Effector memory CD8-positive, alpha-beta T cell (primary cell): ENCODE measurements around the gene AR.

Experiments used
- ATAC-seq: fragments of 150-1000 bp; cut with Tn5 transposase; replicated peaks from 2 replicates; pipeline ENCODE4 v1.10.0; 2021; ENCODE audit warnings: mild to moderate bottlenecking, moderate library complexity
- DNase-seq, 3 experiments: peaks; one replicate each; pipeline ENCODE4 v3.0.0; 2021
- H3K27ac Mint-ChIP-seq, 2 donors: one replicate each; pipeline ENCODE4 v1.8.0; 2022; ENCODE audit warnings: mild to moderate bottlenecking in 2 of 2, mixed read lengths in 2 of 2, moderate library complexity in 2 of 2
- H3K27me3 Mint-ChIP-seq, 2 donors: one replicate each; pipeline ENCODE4 v1.8.0; 2022; ENCODE audit warnings: mixed read lengths in 2 of 2
- H3K36me3 Mint-ChIP-seq: one replicate; pipeline ENCODE4 v1.8.0; 2022; ENCODE audit warnings: mild to moderate bottlenecking, moderate library complexity, mixed read lengths; ENCODE audit not compliant: insufficient read depth
- H3K4me1 Mint-ChIP-seq, 2 donors: one replicate each; pipeline ENCODE4 v1.8.0; 2022; ENCODE audit warnings: low read depth in 2 of 2, mixed read lengths in 2 of 2
- H3K4me3 Mint-ChIP-seq, 2 donors: one replicate each; pipeline ENCODE4 v1.8.0; 2022; ENCODE audit warnings: mild to moderate bottlenecking in 2 of 2, mixed read lengths in 2 of 2, moderate library complexity in 2 of 2
- H3K9me3 Mint-ChIP-seq, 2 donors: one replicate each; pipeline ENCODE4 v1.8.0; 2022; ENCODE audit warnings: mixed read lengths in 2 of 2

The AR gene

GRCh38 chrX:67692246-67692645, 148.4 kb downstream of the AR start:
- DNase-seq (no peak), ATAC-seq (no peak)
- no peaks in the 10 kb centered on the region for H3K9me3 Mint-ChIP-seq
- H3K27ac Mint-ChIP-seq, result no peak overlapping the region
- H3K27me3 Mint-ChIP-seq, result no peaks in the 10 kb centered on the region
- no peak overlapping the region for H3K4me3 Mint-ChIP-seq
- H3K4me1 Mint-ChIP-seq, result no peaks in the 10 kb centered on the region
- no peaks in the 10 kb centered on the region for H3K36me3 Mint-ChIP-seq

GRCh38 chrX:67693928-67694327, 150.1 kb downstream of the AR start:
- Mint-ChIP-seq H3K9me3 (no peaks in the 10 kb centered on the region), H3K4me1 (no peaks in the 10 kb centered on the region), H3K36me3 (no peaks in the 10 kb centered on the region), H3K4me3 (no peak overlapping the region), H3K27ac (no peak overlapping the region), H3K27me3 (no peaks in the 10 kb centered on the region)
- no peak for ATAC-seq
- DNase-seq, result no peak

GRCh38 chrX:67697452-67697851, 153.6 kb downstream of the AR start:
- Mint-ChIP-seq H3K4me3 (no peak overlapping the region), H3K4me1 (no peaks in the 10 kb centered on the region), H3K27ac (no peak overlapping the region), H3K9me3 (peaks cover 1 to 5% of the 10 kb centered on the region in 2 donors), H3K36me3 (no peaks in the 10 kb centered on the region), H3K27me3 (no peaks in the 10 kb centered on the region)
- no peak for ATAC-seq
- DNase-seq, result no peak

GRCh38 chrX:67700602-67701001, 156.8 kb downstream of the AR start:
- Mint-ChIP-seq H3K9me3 (peaks cover 1 to 5% of the 10 kb centered on the region in 2 donors), H3K36me3 (no peaks in the 10 kb centered on the region), H3K27me3 (no peaks in the 10 kb centered on the region), H3K4me3 (no peak overlapping the region), H3K27ac (no peak overlapping the region), H3K4me1 (no peaks in the 10 kb centered on the region)
- DNase-seq, result no peak
- no peak for ATAC-seq

GRCh38 chrX:67714004-67714403, 170.2 kb downstream of the AR start:
- H3K36me3 Mint-ChIP-seq, result no peaks in the 10 kb centered on the region
- ATAC-seq, result no peak
- peaks cover 0 to 8% of the 10 kb centered on the region in 2 donors for H3K9me3 Mint-ChIP-seq
- H3K27me3 Mint-ChIP-seq, result no peaks in the 10 kb centered on the region
- DNase-seq, result no peak
- H3K4me1 Mint-ChIP-seq, result no peaks in the 10 kb centered on the region
- no peak overlapping the region for H3K27ac Mint-ChIP-seq
- no peak overlapping the region for H3K4me3 Mint-ChIP-seq

- H3K4me3 Mint-ChIP-seq, result no peak overlapping the region
- ATAC-seq (no peak), DNase-seq (no peak)
- H3K36me3 Mint-ChIP-seq, result no peaks in the 10 kb centered on the region
- H3K27me3 Mint-ChIP-seq, result no peaks in the 10 kb centered on the region
- peaks cover 0 to 8% of the 10 kb centered on the region in 2 donors for H3K9me3 Mint-ChIP-seq
- H3K27ac Mint-ChIP-seq, result no peak overlapping the region
- no peaks in the 10 kb centered on the region for H3K4me1 Mint-ChIP-seq
These were observed 173.8 kb downstream of the AR start for GRCh38 chrX:67717571-67717970.

- peaks cover 0 to 8% of the 10 kb centered on the region in 2 donors for H3K9me3 Mint-ChIP-seq
- H3K36me3 Mint-ChIP-seq, result no peaks in the 10 kb centered on the region
- H3K27ac Mint-ChIP-seq, result no peak overlapping the region
- ATAC-seq, result no peak
- DNase-seq, result no peak
- no peaks in the 10 kb centered on the region for H3K27me3 Mint-ChIP-seq
- H3K4me3 Mint-ChIP-seq, result no peak overlapping the region
- H3K4me1 Mint-ChIP-seq, result no peaks in the 10 kb centered on the region
These were observed 175.1 kb downstream of the AR start for GRCh38 chrX:67718926-67719325.

- DNase-seq (no peak), ATAC-seq (no peak)
- no peak overlapping the region for H3K27ac Mint-ChIP-seq
- H3K27me3 Mint-ChIP-seq, result no peaks in the 10 kb centered on the region
- H3K4me3 Mint-ChIP-seq, result no peak overlapping the region
- peaks cover 0 to 8% of the 10 kb centered on the region in 2 donors for H3K9me3 Mint-ChIP-seq
- H3K4me1 Mint-ChIP-seq, result no peaks in the 10 kb centered on the region
- no peaks in the 10 kb centered on the region for H3K36me3 Mint-ChIP-seq
These were observed 176.5 kb downstream of the AR start for GRCh38 chrX:67720344-67720743.

- Mint-ChIP-seq H3K9me3 (peaks cover 0 to 4% of the 10 kb centered on the region in 2 donors), H3K4me3 (no peak overlapping the region), H3K27ac (no peak overlapping the region), H3K36me3 (no peaks in the 10 kb centered on the region), H3K27me3 (no peaks in the 10 kb centered on the region), H3K4me1 (no peaks in the 10 kb centered on the region)
- DNase-seq (no peak), ATAC-seq (no peak)
These were observed 177.5 kb downstream of the AR start for GRCh38 chrX:67721321-67721720.

GRCh38 chrX:67723580-67724351, 179.9 kb downstream of the AR start:
- Mint-ChIP-seq H3K27ac (no peak overlapping the region), H3K9me3 (no peaks in the 10 kb centered on the region), H3K27me3 (no peaks in the 10 kb centered on the region), H3K4me3 (no peak overlapping the region), H3K4me1 (no peaks in the 10 kb centered on the region), H3K36me3 (no peaks in the 10 kb centered on the region)
- ATAC-seq, result no peak
- no peak for DNase-seq

- ATAC-seq (no peak), DNase-seq (no peak)
- Mint-ChIP-seq H3K27ac (no peak overlapping the region), H3K9me3 (no peaks in the 10 kb centered on the region), H3K36me3 (no peaks in the 10 kb centered on the region), H3K27me3 (no peaks in the 10 kb centered on the region), H3K4me1 (no peaks in the 10 kb centered on the region), H3K4me3 (no peak overlapping the region)
These were observed 180.7 kb downstream of the AR start for GRCh38 chrX:67724359-67725110.

- no peaks in the 10 kb centered on the region for H3K4me1 Mint-ChIP-seq
- no peaks in the 10 kb centered on the region for H3K36me3 Mint-ChIP-seq
- DNase-seq (no peak), ATAC-seq (no peak)
- H3K27ac Mint-ChIP-seq, result no peak overlapping the region
- no peaks in the 10 kb centered on the region for H3K9me3 Mint-ChIP-seq
- no peaks in the 10 kb centered on the region for H3K27me3 Mint-ChIP-seq
- H3K4me3 Mint-ChIP-seq, result no peak overlapping the region
These were observed 181.7 kb downstream of the AR start for GRCh38 chrX:67725471-67725870.

- H3K4me3 Mint-ChIP-seq, result no peak overlapping the region
- H3K27ac Mint-ChIP-seq, result no peak overlapping the region
- ATAC-seq, result no peak
- H3K27me3 Mint-ChIP-seq, result no peaks in the 10 kb centered on the region
- no peaks in the 10 kb centered on the region for H3K4me1 Mint-ChIP-seq
- no peaks in the 10 kb centered on the region for H3K9me3 Mint-ChIP-seq
- DNase-seq, result no peak
- H3K36me3 Mint-ChIP-seq, result no peaks in the 10 kb centered on the region
These were observed 182.2 kb downstream of the AR start for GRCh38 chrX:67726018-67726417.

GRCh38 chrX:67727576-67727975, 183.8 kb downstream of the AR start:
- Mint-ChIP-seq H3K27ac (no peak overlapping the region), H3K27me3 (no peaks in the 10 kb centered on the region)
- ATAC-seq, result no peak

More at GRCh38 chrX:67727576-67727975, 183.8 kb downstream of the AR start:
- Mint-ChIP-seq H3K36me3 (no peaks in the 10 kb centered on the region), H3K4me3 (no peak overlapping the region), H3K4me1 (no peaks in the 10 kb centered on the region), H3K9me3 (no peaks in the 10 kb centered on the region)
- no peak for DNase-seq
